SKM-1 treated with dmso at 0.1 percent for 144 hours (cell line): Measurements from ENCODE around the gene LYPD6.
"Not testable (repeated sequence)": the region's sequence is repeated elsewhere in the genome, so short reads cannot be mapped to it uniquely, and the experiment has no call there.

Experiments used
- DNase-seq: peaks from one replicate; lab custom pipeline; 2025; ENCODE audit not compliant: unreplicated experiment; lab: John Stamatoyannopoulos, UW

LYPD6 gene

GRCh38 chr2:149330127-149331022 lies at the start of gene LYPD6:
Gene LYPD6, plus strand, starts transcription at chr2:149330587. Its CDS starts 107,122 bp downstream, at chr2:149437709.
- DNase-seq: peak; percentile 13

- DNase-seq: no peak
These were observed 48.9 kb upstream of the LYPD6 start for GRCh38 chr2:149281441-149281840.

GRCh38 chr2:149290662-149291061 lies 39.7 kb upstream of the LYPD6 start:
- peak; percentile 35 for DNase-seq

- no peak for DNase-seq
These were observed 38.5 kb upstream of the LYPD6 start for GRCh38 chr2:149291881-149292280.

- DNase-seq: no peak
These were observed 34.4 kb upstream of the LYPD6 start for GRCh38 chr2:149296031-149296430.

GRCh38 chr2:149307014-149307413 lies 23.4 kb upstream of the LYPD6 start:
- DNase-seq: no peak

GRCh38 chr2:149310349-149310748 lies 20.0 kb upstream of the LYPD6 start:
- no peak for DNase-seq

GRCh38 chr2:149312039-149312438 lies 18.3 kb upstream of the LYPD6 start:
- no peak for DNase-seq

- peak; percentile 23 for DNase-seq
These were observed 16.8 kb upstream of the LYPD6 start for GRCh38 chr2:149313512-149313972.

- DNase-seq: no peak
These were observed 15.7 kb upstream of the LYPD6 start for GRCh38 chr2:149314687-149315086.

GRCh38 chr2:149315461-149315860 lies 14.9 kb upstream of the LYPD6 start:
- no peak for DNase-seq

GRCh38 chr2:149318566-149318965 lies 11.8 kb upstream of the LYPD6 start:
- not testable (repeated sequence) for DNase-seq

GRCh38 chr2:149320362-149320761 lies 10.0 kb upstream of the LYPD6 start:
- no peak for DNase-seq

- peak; percentile 42 for DNase-seq
These were observed 1.3 kb upstream of the LYPD6 start for GRCh38 chr2:149329068-149329467.

- peak; percentile 14 for DNase-seq
These were observed 779 bp upstream of the LYPD6 start for GRCh38 chr2:149329489-149330126.

- no peak for DNase-seq
These were observed 625 bp downstream of the LYPD6 start for GRCh38 chr2:149331023-149331400.

- DNase-seq: no peak
These were observed 2.0 kb downstream of the LYPD6 start for GRCh38 chr2:149332364-149332763.

GRCh38 chr2:149333636-149334035 lies 3.2 kb downstream of the LYPD6 start:
- DNase-seq: no peak

- DNase-seq: no peak
These were observed 3.8 kb downstream of the LYPD6 start for GRCh38 chr2:149334156-149334555.

- DNase-seq: no peak
These were observed 8.9 kb downstream of the LYPD6 start for GRCh38 chr2:149339324-149339723.

GRCh38 chr2:149342509-149342908 lies 12.1 kb downstream of the LYPD6 start:
- DNase-seq: no peak

- DNase-seq: no peak
These were observed 13.7 kb downstream of the LYPD6 start for GRCh38 chr2:149344105-149344504.
